NCI-H1105 (cell line): ENCODE measurements around the gene TXNRD2.
"Not testable (repeated sequence)": the region's sequence is repeated elsewhere in the genome, so short reads cannot be mapped to it uniquely, and the experiment has no call there.

Source experiments
- DNase-seq: peaks from one replicate; lab custom pipeline; 2025; lab: John Stamatoyannopoulos, UW

TXNRD2 gene

GRCh38 chr22:19844377-19845053, 97.1 kb downstream of the TXNRD2 start:
- no peak for DNase-seq

GRCh38 chr22:19843857-19844376, 97.7 kb downstream of the TXNRD2 start:
- no peak for DNase-seq

GRCh38 chr22:19843107-19843856, 98.3 kb downstream of the TXNRD2 start:
- DNase-seq, result peak; percentile 65

GRCh38 chr22:19842393-19843106, 99.1 kb downstream of the TXNRD2 start:
- DNase-seq, result no peak

GRCh38 chr22:19841641-19842392, 99.8 kb downstream of the TXNRD2 start:
- no peak for DNase-seq

GRCh38 chr22:19840955-19841640, 100.5 kb downstream of the TXNRD2 start:
- DNase-seq, result no peak

- DNase-seq, result no peak
Measured at GRCh38 chr22:19840059-19840458, 101.6 kb downstream of the TXNRD2 start.

- no peak for DNase-seq
Measured at GRCh38 chr22:19837915-19838314, 103.7 kb downstream of the TXNRD2 start.

- no peak for DNase-seq
Measured at GRCh38 chr22:19836512-19836911, 105.1 kb downstream of the TXNRD2 start.

GRCh38 chr22:19834599-19834998, 107.0 kb downstream of the TXNRD2 start:
- DNase-seq, result no peak

GRCh38 chr22:19833327-19833726, 108.3 kb downstream of the TXNRD2 start:
- not testable (repeated sequence) for DNase-seq

GRCh38 chr22:19832476-19833108, 109.0 kb downstream of the TXNRD2 start:
- DNase-seq, result no peak

GRCh38 chr22:19831979-19832378, 109.6 kb downstream of the TXNRD2 start:
- DNase-seq, result not testable (repeated sequence)

- no peak for DNase-seq
Measured at GRCh38 chr22:19831016-19831415, 110.6 kb downstream of the TXNRD2 start.

GRCh38 chr22:19828035-19828401, 113.6 kb downstream of the TXNRD2 start:
- DNase-seq, result no peak

- no peak for DNase-seq
Measured at GRCh38 chr22:19827341-19828034, 114.1 kb downstream of the TXNRD2 start.

- no peak for DNase-seq
Measured at GRCh38 chr22:19826619-19826950, 115.0 kb downstream of the TXNRD2 start.

- no peak for DNase-seq
Measured at GRCh38 chr22:19825904-19826618, 115.6 kb downstream of the TXNRD2 start.
